NCI-H187 treated with DMSO at 0.1 percent for 48 hours (cell line): ENCODE results near the gene P4HA1.

Experiments
- DNase-seq: peaks from one replicate; lab custom pipeline; 2025; lab: John Stamatoyannopoulos, UW

P4HA1 gene

DNA sequence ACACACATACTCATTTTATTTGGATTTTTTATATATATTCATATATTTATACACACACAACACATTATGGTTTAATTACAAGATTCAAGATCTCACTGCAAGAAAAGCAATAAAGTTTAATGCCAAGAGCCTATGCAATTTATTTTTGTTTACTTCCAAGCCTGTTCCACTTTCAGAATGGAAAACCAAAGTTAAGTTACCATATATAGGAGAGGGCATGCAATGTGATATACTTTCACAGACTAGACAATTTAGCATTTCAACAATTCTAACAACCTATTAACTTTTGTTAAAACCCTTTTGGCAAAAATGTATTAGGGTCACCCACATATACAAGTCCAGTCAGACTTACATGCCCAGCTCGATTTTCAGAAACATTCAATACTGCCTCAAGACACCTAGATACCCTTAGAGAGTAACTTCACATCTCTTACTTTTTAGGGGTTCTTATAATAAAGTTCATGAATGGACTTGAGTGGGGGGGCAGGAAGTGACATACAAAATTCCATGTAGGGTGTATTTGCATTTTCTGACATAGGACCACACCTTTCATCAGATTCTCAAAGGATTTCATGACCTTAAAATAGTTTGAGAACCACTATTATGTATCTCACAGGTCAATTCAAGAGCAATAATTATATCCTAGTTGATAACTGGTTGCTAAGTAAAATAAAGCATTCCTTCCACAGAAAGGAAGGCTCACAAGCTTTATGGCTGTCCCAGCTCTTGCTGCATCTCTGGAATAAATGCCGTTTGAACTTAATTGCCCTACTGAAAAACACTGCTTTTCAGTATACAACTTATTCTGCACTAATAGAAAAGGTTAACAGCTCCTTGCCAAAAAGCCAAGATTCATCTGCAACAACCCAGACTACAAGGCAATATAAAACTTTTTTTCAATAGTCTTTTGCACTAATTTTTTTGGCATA, 2.5 kb downstream of the P4HA1 start:
- DNase-seq: no peak

DNA sequence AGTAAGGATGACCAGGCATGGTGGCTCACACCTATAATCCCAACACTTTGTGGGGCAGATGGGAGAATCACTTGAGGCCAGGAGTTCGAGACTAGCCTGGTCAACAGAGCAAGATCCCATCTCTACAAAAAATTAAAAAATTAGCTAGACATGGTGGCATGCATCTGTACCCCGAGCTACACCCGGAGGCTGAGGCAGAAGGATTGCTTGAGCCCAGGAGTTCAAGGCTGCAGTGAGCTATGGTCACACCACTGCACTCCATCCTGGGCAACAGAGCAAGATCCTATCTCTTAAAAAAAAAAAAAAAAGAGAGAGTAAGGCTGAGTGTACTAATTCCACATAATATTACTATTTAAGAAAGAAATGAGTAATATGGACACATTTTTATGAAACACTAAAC, 3.8 kb downstream of the P4HA1 start:
- DNase-seq: no peak

DNA sequence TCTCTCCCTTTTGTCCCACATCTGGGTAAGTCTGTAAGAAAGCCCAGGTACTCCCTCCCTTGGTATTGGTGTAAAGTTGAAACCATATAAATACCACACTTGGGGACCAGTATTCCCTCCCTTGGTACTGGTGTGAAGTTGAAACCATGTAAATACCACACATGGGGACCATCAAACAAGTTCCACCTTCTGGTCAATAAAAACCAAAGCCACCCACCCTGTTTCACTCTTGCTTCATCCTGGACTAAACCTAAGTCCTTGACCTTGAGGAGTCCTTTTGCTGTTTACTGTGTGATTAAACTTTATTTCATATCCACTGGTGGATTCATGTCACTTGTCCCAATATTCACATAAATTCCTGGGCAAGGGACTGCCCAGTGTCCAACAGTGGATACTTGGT, 8.4 kb downstream of the P4HA1 start:
- no peak for DNase-seq

DNA sequence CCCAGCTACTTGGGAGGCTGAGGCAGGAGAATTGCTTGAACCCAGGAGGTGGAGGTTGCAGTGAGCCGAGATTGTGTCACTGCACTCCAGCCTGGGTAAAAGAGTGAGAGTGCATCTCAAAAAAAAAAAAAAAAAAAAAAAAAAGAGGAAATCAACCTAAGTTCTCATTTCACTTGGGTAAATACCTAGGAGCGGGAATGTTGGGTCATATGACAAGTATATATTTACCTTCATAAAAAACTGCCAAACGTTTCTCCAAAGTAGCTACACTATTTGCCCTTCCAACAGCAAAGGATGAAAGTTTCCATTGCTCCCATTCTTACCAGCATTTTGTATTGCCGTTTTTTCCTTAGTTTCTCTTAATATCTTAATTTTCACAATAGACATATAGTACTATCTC, 9.8 kb downstream of the P4HA1 start:
- no peak for DNase-seq

DNA sequence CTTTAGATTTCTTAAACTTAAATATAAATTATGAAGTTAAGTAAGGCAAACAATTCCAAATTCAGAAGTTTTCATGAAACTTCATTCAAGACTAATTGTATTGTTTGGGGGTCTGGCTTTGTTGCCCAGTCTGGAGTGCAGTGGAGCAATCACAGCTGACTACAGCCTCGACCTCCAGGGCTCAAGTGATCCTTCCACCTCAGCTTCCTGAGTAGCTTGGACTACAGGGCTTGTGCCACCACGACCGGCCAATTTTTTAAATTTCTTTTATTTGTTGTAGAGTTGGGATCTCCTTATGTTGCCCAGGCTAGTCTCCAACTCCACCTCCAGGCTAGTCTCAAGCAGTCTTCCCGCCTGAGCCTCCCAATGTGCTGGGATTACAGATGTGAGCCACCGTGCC, 12.5 kb downstream of the P4HA1 start:
- DNase-seq: no peak

DNA sequence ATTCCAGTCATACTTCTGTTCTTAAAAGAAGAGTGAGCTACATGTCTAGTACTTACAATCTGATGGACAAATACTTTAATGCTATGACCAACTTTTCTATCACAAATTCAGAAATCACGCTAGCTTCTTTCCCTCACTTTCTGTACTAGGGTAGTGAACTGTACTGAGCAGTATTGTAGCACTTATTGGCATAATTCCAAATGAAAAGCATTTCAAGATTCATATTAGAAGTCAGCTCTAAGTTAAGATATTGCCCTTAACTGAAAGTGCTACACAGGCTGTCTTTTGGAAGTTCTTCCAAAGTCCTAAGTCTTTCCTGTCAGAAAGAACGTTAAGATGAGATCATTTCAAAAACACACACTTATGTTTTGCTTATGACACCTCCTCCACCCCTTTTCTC, 13.4 kb downstream of the P4HA1 start:
- no peak for DNase-seq

DNA sequence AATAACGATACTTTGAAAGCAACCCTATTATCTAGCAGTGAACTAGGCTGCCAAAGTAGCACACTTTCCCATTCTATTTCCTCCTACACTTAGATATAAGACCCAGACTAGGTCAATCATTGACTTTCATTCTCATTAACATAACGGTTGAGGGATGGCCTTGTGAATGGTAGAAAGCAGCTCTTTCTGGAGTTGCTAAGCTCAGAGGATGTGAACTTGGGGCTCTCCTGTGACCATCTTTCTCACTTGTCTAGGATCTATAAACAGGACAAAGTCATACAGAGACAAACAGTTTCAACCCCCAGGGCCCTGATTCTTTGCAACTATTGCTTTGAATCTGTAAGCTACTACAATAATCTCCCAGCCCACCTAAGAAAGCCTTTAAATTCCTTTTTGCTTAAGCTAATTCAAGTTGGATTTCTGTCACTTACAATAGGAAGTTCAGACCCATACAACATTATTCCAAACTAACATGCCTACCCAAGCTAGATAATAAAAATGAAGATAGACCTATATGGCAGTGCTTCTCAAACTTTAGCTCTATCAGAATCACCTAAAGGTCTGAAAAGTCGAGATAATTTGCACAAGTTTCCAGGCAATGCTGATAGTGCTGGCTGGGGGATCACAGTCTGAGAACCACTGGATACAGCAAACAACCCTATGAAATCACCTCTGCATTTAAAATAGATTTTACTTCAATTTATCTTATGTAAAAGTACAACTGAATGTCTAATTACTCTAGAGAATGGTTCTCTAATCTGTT, 16.7 kb downstream of the P4HA1 start:
- no peak for DNase-seq

DNA sequence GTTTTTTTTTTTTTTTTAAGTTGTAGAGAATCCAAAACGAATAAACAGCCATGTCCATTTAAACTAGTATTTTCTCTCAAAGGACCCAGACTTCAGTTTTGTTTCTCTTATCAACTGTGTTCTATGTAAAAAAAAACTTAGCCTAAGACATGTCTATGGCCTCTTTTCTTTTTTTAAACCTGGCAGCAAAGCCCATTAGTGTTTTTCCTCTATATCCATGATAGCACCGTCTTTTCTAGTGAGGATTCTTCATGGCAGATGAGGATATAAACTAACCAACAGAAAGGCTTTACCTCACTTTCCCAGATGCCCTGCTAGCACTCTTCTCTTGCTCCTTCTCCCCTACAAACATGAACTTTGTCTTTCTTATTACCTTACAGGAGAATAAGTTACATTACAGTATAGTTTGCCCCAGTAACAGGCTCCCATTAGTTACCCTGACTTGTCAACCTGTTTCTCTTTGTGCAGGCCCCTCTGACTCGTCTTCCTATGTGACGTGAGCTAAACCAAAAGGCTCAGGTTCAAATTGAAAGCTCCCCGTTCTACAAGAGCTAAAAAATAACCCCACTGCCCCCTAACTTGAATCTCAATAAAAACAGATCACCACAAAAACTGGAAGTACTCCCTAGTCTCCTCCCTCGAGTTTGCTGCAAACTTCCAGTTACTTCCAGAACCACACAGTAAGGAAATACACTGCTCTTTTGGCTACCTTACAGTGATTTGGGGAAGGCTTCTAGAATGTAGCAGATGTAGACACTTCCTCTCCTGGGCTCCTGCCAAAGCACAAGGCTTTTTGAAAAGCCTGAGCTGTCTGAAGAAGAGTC, 20.1 kb downstream of the P4HA1 start:
- no peak for DNase-seq

DNA sequence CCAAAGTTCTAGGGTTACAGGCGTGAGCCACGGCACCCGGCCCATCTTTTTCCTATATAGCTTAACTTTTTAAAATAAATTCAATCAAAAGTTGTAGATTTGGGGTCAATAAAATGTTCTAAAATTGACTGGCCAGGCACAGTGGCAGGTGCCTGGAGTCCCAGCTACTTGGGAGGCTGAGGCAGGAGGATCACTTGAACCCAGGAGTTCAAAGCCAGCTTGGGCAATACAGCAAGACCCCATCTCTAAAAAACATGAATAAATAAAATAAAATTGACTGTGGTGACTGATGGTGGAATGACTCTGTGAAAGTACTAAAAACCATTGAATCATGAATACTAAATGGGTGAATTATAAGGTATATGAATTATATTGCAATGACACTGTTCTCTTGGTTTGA, 20.8 kb downstream of the P4HA1 start:
- no peak for DNase-seq

DNA sequence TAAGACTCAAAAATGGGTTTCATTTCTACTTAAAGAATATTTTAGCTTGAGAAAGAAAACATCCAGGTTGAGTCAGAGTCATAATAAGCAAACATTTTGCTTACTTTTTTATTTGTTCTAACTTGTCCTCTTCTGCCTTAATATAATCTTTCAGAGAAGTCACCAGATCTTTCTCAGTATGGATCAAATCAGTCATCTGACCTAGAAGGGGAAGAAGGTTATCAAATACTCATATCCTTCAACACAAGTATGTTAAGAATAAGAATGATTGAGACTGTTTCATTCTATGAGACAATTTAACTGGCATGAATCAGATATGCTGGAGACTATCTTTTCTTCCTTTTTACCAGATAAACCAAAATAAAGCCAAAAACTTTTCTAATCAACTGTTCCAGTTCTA, 23.0 kb downstream of the P4HA1 start:
- no peak for DNase-seq

DNA sequence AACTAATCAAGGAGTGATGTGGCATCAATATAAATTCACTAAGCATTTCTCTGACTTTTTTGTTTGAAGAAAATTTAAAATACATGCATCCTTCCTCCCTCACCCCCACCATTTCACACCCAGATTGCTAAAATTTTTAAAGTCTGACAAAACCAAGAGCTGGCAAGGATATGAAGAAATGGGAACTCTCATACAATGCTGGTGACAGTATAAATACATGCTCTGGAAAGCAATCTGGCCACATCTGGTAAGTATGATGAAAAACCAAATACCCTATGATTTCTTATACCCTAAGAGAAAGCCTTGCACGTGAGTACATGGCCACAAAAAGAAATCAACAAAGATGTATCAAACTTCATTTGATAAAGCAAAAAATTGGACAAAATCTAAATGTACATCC, 31.2 kb downstream of the P4HA1 start:
- no peak for DNase-seq

DNA sequence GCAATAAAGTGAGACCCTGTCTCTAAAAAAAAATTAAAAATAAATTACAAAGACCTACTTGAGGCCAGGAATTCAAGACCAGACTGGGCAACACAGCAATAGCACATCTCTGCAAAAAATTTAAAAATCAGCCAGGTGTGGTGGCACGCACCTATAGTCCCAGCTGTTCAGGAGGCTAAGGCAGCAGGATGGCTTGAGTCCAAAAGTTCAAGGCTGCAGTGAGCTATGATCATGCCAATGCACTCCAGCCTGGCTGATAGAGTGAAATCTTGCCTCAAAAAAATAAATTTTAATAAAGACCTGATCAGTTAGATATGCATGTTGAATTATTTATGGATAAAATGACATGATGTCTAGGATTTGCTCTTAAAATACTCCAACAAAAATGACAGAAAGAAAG, 34.9 kb downstream of the P4HA1 start:
- no peak for DNase-seq

DNA sequence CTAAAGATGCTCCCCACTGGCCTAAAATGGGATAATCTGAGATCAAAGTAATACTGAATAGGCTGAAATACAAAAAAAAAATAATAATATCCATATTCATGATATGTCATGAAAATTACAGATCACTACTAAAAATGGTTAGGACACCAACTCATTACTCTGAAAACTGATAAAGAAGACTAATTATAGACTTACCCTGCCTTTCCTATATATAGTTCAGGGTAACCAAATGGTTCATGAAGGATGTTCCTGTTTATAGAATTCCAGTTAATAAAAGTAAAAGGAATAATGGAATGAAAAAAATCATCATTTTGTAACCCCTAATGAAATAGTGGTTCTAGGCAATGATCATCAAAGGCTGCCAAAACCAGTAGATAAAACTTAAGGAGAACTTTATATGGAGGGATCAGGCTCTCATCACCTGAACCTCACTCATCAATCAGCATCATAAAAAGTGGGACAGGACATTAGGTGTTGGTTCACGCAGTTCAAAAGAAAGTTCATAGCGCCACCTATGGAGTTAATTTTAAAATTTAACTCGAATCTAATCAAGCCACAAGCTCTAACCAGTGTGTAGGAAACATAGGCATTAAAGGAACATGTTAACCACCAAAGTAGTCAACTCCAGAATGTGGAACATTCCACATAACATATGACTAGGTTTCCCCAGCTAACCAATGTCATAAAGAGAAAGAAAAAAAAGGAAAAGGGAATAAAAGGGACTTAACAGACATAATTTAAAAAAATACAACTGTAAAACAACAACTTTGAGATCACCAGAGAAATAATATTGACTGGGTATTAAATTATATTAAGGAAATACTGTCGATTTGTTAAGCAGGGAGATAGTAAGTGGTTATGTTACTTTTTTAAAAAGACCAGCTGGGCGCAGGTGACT, 35.7 kb downstream of the P4HA1 start:
- DNase-seq: no peak

DNA sequence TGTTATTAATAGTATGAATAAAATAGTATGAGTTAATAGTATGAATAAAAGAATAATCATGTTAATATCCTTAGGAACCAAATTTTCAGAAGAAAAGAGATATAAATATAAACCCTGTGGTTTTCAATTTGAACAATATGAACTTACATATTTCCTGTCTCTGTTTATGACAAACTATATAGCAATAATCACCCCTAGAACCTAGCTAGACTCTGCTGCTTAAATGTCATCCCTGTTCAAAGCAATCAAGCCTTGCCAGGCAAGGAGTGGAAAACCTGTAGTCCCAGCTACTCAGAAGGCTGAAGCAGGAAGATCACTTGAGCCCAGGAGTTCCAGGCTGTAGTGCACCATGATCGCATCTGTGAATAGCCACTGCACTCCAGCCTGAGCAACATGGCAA, 36.5 kb downstream of the P4HA1 start:
- no peak for DNase-seq

DNA sequence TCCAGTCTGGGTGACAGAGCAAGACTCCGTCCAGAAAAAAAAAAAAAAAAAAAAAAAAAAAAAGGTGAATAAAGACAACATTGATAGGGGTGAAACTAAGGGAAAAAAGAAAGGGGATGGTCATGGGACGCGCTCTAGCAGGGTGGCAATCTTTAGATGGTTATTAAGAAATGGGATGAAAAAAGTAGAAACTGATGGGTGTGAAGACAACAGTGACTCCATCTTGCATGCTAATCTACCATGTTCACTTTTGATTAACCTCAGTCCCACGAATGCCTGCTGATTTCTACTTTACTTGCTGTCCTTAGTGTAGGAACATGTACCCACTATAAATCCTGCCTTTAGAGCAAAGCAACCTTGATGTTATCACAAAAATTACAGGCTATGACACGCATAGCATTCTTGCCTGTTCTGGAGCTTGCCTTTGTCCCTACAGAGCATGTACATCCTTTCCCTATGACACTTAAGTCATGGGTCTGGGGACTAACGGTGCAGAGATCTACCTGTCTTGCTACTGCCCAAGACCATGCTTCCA, 38.5 kb downstream of the P4HA1 start:
- DNase-seq: no peak

DNA sequence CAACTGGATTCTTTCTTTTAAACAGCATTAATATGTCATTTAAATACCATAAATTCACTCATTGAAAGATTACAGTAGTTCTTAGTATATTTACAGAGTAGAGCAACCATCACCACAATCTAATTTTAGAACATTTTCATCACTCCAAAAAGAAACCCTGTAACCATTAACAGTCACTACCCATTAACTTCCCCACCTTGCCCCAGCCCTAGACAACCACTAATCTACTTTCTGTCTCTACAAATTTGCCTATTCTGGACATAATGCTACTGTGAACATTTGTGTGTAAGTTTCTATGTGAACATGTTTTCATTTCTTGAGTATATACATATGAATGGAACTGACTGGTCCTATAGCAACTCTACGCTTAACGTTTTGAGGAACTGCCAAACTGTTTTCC, 42.4 kb downstream of the P4HA1 start:
- no peak for DNase-seq

DNA sequence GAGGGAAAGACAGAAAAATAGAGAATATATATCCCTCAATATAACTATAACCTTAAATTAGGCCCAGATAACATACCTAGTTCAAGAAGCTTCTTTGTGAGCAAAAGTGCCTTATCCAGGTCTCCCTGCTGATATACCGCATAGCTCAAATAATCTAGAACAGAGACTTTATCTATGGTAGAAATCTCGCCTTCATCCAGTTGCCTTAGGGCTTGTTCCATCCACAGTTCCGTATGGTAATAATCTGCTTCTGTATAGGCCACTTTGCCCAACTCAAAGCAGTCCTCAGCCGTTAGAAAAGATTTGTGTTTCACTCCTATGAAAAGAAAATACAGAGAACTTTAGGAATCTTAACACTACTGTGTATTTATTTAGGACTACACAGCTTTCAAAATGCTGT, 43.4 kb downstream of the P4HA1 start:
- DNase-seq: no peak

DNA sequence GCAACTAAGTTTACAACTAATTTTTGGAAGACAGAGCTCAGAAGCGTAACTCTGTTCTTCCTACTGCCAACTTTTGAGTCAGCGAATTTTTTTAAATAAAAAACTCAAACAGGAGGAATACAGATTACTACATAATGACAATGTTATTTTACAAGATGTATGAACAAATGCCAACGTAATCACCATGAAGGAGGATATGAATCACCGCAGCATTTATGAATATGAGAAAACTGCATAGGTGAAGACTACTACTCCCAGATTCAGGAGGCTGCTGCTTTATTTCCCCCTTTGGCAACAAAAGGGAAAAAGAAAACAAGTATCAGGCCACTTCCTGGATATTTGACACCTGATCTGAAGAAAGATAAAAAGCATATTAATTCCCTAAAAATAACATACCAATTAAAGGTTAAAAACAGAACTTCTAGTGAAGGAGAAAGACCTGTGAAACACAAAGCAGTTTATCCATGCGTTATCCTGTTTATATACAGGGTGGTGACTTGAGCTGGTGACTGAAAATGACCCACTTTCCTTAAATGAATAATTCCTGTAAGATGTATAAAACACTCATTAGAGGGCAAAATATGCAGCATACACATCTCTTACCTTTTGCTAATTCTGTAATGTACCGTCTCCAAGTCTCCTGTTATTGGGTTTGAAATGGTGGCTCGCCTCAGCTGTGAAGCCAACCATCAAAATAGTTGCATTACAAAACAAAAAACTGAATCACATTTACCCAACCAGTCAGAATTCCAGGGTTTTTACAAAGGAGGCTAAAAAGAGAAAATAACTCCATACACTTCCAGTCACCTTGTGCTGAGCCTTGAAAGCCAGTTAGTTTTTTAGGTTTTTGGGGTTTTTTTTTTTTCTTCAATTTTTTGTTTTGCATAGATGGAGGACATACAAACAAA, 52.0 kb downstream of the P4HA1 start:
- DNase-seq: no peak

DNA sequence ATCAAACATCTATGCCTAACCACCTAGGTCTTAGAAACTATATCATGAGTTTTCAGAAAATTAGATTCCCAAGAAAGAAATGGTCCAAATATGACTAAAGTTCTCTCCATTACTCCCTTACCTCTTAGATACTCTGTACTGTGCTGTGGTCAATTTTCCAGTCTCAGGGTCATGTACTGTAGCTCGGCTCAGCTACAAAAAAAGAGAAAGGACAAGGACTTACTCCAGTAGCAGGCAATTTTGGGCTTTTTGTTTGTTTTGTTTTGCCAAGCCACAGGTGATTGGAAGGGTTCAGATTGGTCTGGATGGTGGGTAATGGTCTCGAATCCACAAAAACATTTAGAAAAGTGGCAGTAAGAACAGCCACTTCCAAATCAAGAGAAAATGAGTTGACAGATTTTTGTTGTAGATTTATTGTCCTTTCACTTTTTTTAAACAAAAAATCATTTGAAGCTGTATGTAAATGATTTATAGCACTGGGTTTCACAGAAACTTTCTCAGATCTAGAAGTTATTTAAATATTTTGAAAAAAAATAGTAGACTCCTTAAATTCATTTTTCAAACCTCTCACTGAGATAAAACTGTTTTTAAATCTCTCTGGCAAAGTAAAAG, 52.8 kb downstream of the P4HA1 start:
- no peak for DNase-seq

DNA sequence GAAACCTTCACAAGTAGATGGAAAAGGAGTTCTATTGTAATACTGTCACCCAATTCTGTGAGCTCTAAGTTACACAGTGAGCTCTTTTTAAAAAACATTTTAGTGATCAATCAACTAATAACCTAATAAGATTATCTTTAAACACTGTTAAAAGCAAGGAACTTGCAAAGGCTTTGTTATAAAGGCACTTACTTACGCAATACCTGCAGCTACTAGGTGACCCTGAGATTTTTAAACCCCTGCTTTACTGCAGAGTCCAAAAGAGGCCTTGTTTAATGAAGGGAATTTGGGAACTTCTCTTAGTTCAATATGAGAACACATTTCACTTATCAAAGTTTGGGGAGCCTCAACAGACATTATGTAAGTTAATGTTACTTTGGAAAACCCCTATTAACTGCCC, 53.3 kb downstream of the P4HA1 start:
- no peak for DNase-seq
